Fibroblast of lung (primary cell): ENCODE measurements around the gene DUSP8. TPM values are rescaled to one million over a fixed set of nuclear protein-coding genes. Genes with fewer than 3 reads are reported as not detected.

Experiments used
- DNase-seq, 2 donors: peaks; one replicate each; pipeline versions ENCODE4 v3.0.0 to v3.0.0-alpha.2; 2010; ENCODE audit warnings: low read depth in 2 of 2
- H2AFZ ChIP-seq: 2 replicates; pipeline ENCODE4 v1.5.1; 2012; ENCODE audit warnings: low read length, control low read depth, inconsistent platforms
- H3K27ac ChIP-seq: 2 replicates; pipeline ENCODE4 v1.5.1; 2011; ENCODE audit warnings: low read length, control low read depth; ENCODE audit not compliant: insufficient read depth
- H3K27me3 ChIP-seq: 2 replicates; pipeline ENCODE4 v1.5.1; 2011; ENCODE audit warnings: mild to moderate bottlenecking, low read length; ENCODE audit not compliant: control insufficient read depth, insufficient read depth
- H3K36me3 ChIP-seq: 2 replicates; pipeline ENCODE4 v1.5.1; 2011; ENCODE audit warnings: low read length; ENCODE audit not compliant: control insufficient read depth, insufficient read depth
- H3K4me1 ChIP-seq: 2 replicates; pipeline ENCODE4 v1.5.1; 2011; ENCODE audit warnings: low read length; ENCODE audit not compliant: control insufficient read depth, insufficient read depth; ENCODE audit errors: extremely low read depth
- H3K4me2 ChIP-seq: 2 replicates; pipeline ENCODE4 v1.5.1; 2011; ENCODE audit warnings: low read length, control low read depth; ENCODE audit not compliant: insufficient read depth; ENCODE audit errors: extremely low read depth
- H3K4me3 ChIP-seq, 4 experiments: fragments of 200-600 bp in 1 of 4; sonication (generic) in 1 of 4; replicated peaks in 1 of 4; 2 replicates each; pipeline ENCODE4 v1.5.1; 2011 to 2016; ENCODE audit warnings: low read length in 4 of 4, low read depth in 3 of 4, mild to moderate bottlenecking in 3 of 4, control low read depth in 2 of 4, inconsistent platforms in 1 of 4, mixed read lengths in 1 of 4; ENCODE audit not compliant: insufficient read depth in 1 of 4; ENCODE audit errors: control extremely low read depth in 1 of 4
- H3K79me2 ChIP-seq: 2 replicates; pipeline ENCODE4 v1.5.1; 2012; ENCODE audit warnings: mild to moderate bottlenecking, low read length, inconsistent platforms; ENCODE audit not compliant: control insufficient read depth, insufficient read depth
- H3K9ac ChIP-seq: 2 replicates; pipeline ENCODE4 v1.5.1; 2011; ENCODE audit warnings: mild to moderate bottlenecking, low read length, control low read depth; ENCODE audit not compliant: insufficient read depth
- H3K9me3 ChIP-seq: 2 replicates; pipeline ENCODE4 v1.5.1; 2012; ENCODE audit warnings: low read depth, low read length; ENCODE audit not compliant: control insufficient read depth, insufficient read depth
- H4K20me1 ChIP-seq: 2 replicates; pipeline ENCODE4 v1.5.1; 2011; ENCODE audit warnings: low read length; ENCODE audit not compliant: control insufficient read depth, insufficient read depth; ENCODE audit errors: extremely low read depth
- EZH2 ChIP-seq: IDR thresholded peaks from 2 replicates; pipeline ENCODE4 v1.5.1; 2012; ENCODE audit warnings: low read length, control low read depth, mild to moderate bottlenecking; ENCODE audit errors: missing control alignments
- polyA plus RNA-seq, 2 donors: library from polyadenylated mRNA; depleted of rRNA in 1 of 2; stranded (reverse) in 1 of 2; unstranded in 1 of 2; fragments of >200 nt; gene quantifications; 2 replicates each; pipeline ENCODE4 v1.2.1, GENCODE V29; 2011 to 2012; ENCODE audit warnings: missing spikeins in 1 of 2
- total RNA-seq: library from RNA; depleted of rRNA; stranded (reverse); fragments of >200 nt; gene quantifications from 2 replicates; pipeline ENCODE4 v1.2.1, GENCODE V29; 2014
- TF ChIP-seq, protein P1 (sequence below), 2 donors: IDR thresholded peaks in 1 of 2; conservative IDR thresholded peaks in 1 of 2; 1 replicate in 1 of 2; 2 replicates in 1 of 2; pipeline ENCODE4 v1.5.1; 2011 to 2012; ENCODE audit warnings: low read length in 2 of 2, control low read depth in 1 of 2, inconsistent platforms in 1 of 2, low read depth in 1 of 2, mild to moderate bottlenecking in 1 of 2

Gene DUSP8
- total and polyA plus RNA-seq, 2 donors (not counting 1 experiment from before 2014, with no cell fraction given): 0.62 to 0.66 TPM

GRCh38 chr11:1561955-1562354, 10.1 kb downstream of the DUSP8 start:
- no peak overlapping the region for H3K27ac ChIP-seq
- H2AFZ ChIP-seq: no peak overlapping the region
- H4K20me1 ChIP-seq: no peaks in the 10 kb centered on the region
- no peaks in the 10 kb centered on the region for H3K36me3 ChIP-seq
- no peak overlapping the region for H3K4me3 ChIP-seq
- no peak for DNase-seq
- H3K79me2 ChIP-seq: no peaks in the 10 kb centered on the region
- peaks cover 5% of the 10 kb centered on the region for H3K4me1 ChIP-seq
- H3K9ac ChIP-seq: no peak overlapping the region
- H3K4me2 ChIP-seq: no peak overlapping the region
- no peaks in the 10 kb centered on the region for H3K9me3 ChIP-seq
- TF ChIP-seq, protein P1, sequence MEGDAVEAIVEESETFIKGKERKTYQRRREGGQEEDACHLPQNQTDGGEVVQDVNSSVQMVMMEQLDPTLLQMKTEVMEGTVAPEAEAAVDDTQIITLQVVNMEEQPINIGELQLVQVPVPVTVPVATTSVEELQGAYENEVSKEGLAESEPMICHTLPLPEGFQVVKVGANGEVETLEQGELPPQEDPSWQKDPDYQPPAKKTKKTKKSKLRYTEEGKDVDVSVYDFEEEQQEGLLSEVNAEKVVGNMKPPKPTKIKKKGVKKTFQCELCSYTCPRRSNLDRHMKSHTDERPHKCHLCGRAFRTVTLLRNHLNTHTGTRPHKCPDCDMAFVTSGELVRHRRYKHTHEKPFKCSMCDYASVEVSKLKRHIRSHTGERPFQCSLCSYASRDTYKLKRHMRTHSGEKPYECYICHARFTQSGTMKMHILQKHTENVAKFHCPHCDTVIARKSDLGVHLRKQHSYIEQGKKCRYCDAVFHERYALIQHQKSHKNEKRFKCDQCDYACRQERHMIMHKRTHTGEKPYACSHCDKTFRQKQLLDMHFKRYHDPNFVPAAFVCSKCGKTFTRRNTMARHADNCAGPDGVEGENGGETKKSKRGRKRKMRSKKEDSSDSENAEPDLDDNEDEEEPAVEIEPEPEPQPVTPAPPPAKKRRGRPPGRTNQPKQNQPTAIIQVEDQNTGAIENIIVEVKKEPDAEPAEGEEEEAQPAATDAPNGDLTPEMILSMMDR (conservative IDR thresholded peaks at IDR 0.05 in 1 of 2, IDR thresholded peaks at IDR 0.05 in 1 of 2; ENCODE audit: low read depth in 1 of 2, low read length in 2 of 2): no peak
- no peak for TF ChIP-seq EZH2
- no peaks in the 10 kb centered on the region for H3K27me3 ChIP-seq

DNA sequence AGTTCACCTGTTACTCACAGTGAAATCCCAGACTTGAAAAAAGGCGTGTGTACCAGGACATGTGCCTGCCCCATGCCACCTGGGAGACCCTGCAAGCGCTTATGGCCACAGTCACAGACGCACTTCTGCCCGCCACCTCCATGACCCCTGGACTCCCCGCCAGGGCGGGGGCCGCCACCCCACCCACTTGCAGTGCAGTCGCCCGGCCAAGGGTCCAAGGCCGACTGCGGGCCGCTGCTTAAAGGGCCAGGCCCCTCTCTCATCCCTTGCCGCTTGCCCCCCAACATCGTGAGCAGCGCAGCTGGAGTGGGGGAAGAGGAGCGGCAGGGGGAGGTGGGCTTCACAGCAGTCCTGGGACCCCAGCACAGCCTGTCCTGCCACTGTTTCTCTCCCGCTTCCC, 10.8 kb downstream of the DUSP8 start:
- Histone ChIP-seq H3K27me3 (no peaks in the 10 kb centered on the region), H3K36me3 (no peaks in the 10 kb centered on the region), H3K4me2 (no peak overlapping the region), H3K27ac (no peak overlapping the region), H3K4me1 (peaks cover 5% of the 10 kb centered on the region), H3K79me2 (no peaks in the 10 kb centered on the region), H3K4me3 (no peak overlapping the region), H4K20me1 (no peaks in the 10 kb centered on the region), H3K9me3 (no peaks in the 10 kb centered on the region), H3K9ac (no peak overlapping the region), H2AFZ (no peak overlapping the region)
- DNase-seq: no peak
- no peak for TF ChIP-seq EZH2
- TF ChIP-seq, protein P1 (conservative IDR thresholded peaks at IDR 0.05 in 1 of 2, IDR thresholded peaks at IDR 0.05 in 1 of 2; ENCODE audit: low read depth in 1 of 2, low read length in 2 of 2): no peak

GRCh38 chr11:1560649-1561251, 11.3 kb downstream of the DUSP8 start:
- DNase-seq: no peak

More at GRCh38 chr11:1560649-1561251, 11.3 kb downstream of the DUSP8 start:
- Histone ChIP-seq H2AFZ (no peak overlapping the region), H3K9ac (no peak overlapping the region), H3K79me2 (no peaks in the 10 kb centered on the region), H3K4me3 (no peak overlapping the region), H3K27ac (no peak overlapping the region), H3K27me3 (no peaks in the 10 kb centered on the region), H4K20me1 (no peaks in the 10 kb centered on the region), H3K9me3 (no peaks in the 10 kb centered on the region), H3K4me1 (peaks cover 5% of the 10 kb centered on the region), H3K36me3 (no peaks in the 10 kb centered on the region), H3K4me2 (no peak overlapping the region)
- TF ChIP-seq EZH2: no peak
- TF ChIP-seq, protein P1 (conservative IDR thresholded peaks at IDR 0.05 in 1 of 2, IDR thresholded peaks at IDR 0.05 in 1 of 2; ENCODE audit: low read depth in 1 of 2, low read length in 2 of 2): no peak
